ENCODE data around the gene CARD19. TPM values are rescaled to one million over a fixed set of nuclear protein-coding genes. Genes with fewer than 3 reads are reported as not detected.
"Not testable (repeated sequence)": the region's sequence is repeated elsewhere in the genome, so short reads cannot be mapped to it uniquely, and the experiment has no call there.

The CARD19 gene
- total RNA-seq, 1 donor from 2014 or later, result 35.8 TPM

GRCh38 chr9:93114169-93114983 is 18.4 kb downstream of the CARD19 start:
- TF ChIP-seq CTCF (IDR thresholded peaks at IDR 0.05), result no peak
- Mint-ChIP-seq H3K36me3 (ENCODE audit: unreplicated experiment) (peaks cover 10% of the 10 kb centered on the region), H3K27me3 (ENCODE audit: unreplicated experiment) (no peaks in the 10 kb centered on the region), H3K4me1 (ENCODE audit: unreplicated experiment) (no peaks in the 10 kb centered on the region), H3K9me3 (ENCODE audit: unreplicated experiment) (no peaks in the 10 kb centered on the region), H3K27ac (ENCODE audit: unreplicated experiment) (no peak overlapping the region), H3K4me3 (ENCODE audit: unreplicated experiment) (no peak overlapping the region)
- DNase-seq (ENCODE audit: extremely low spot score, unreplicated experiment), result no peak

GRCh38 chr9:93114984-93115335 is 18.9 kb downstream of the CARD19 start:
- no peak for DNase-seq (ENCODE audit: extremely low spot score, unreplicated experiment)
- Mint-ChIP-seq H3K36me3 (ENCODE audit: unreplicated experiment) (peaks cover 10% of the 10 kb centered on the region), H3K9me3 (ENCODE audit: unreplicated experiment) (no peaks in the 10 kb centered on the region), H3K27me3 (ENCODE audit: unreplicated experiment) (no peaks in the 10 kb centered on the region), H3K4me1 (ENCODE audit: unreplicated experiment) (peaks cover 5% of the 10 kb centered on the region), H3K4me3 (ENCODE audit: unreplicated experiment) (no peak overlapping the region), H3K27ac (ENCODE audit: unreplicated experiment) (no peak overlapping the region)
- no peak for TF ChIP-seq CTCF (IDR thresholded peaks at IDR 0.05)

GRCh38 chr9:93115486-93116071 is 19.6 kb downstream of the CARD19 start:
- no peak for TF ChIP-seq CTCF (IDR thresholded peaks at IDR 0.05)
- no peaks in the 10 kb centered on the region for H3K9me3 Mint-ChIP-seq (ENCODE audit: unreplicated experiment)
- H3K4me3 Mint-ChIP-seq (ENCODE audit: unreplicated experiment), result no peak overlapping the region
- DNase-seq (ENCODE audit: extremely low spot score, unreplicated experiment), result no peak
- H3K27ac Mint-ChIP-seq (ENCODE audit: unreplicated experiment), result no peak overlapping the region
- peaks cover 8% of the 10 kb centered on the region for H3K4me1 Mint-ChIP-seq (ENCODE audit: unreplicated experiment)
- peaks cover 8% of the 10 kb centered on the region for H3K36me3 Mint-ChIP-seq (ENCODE audit: unreplicated experiment)
- no peaks in the 10 kb centered on the region for H3K27me3 Mint-ChIP-seq (ENCODE audit: unreplicated experiment)

- TF ChIP-seq CTCF (IDR thresholded peaks at IDR 0.05), result no peak
- no peak for DNase-seq (ENCODE audit: extremely low spot score, unreplicated experiment)
- no peaks in the 10 kb centered on the region for H3K9me3 Mint-ChIP-seq (ENCODE audit: unreplicated experiment)
- peaks cover 3% of the 10 kb centered on the region for H3K36me3 Mint-ChIP-seq (ENCODE audit: unreplicated experiment)
- no peak overlapping the region for H3K4me3 Mint-ChIP-seq (ENCODE audit: unreplicated experiment)
- no peaks in the 10 kb centered on the region for H3K27me3 Mint-ChIP-seq (ENCODE audit: unreplicated experiment)
- H3K4me1 Mint-ChIP-seq (ENCODE audit: unreplicated experiment), result peaks cover 8% of the 10 kb centered on the region
- no peak overlapping the region for H3K27ac Mint-ChIP-seq (ENCODE audit: unreplicated experiment)
Measured at GRCh38 chr9:93116072-93116961, 20.3 kb downstream of the CARD19 start.

- not testable (repeated sequence) for H3K4me1 Mint-ChIP-seq (ENCODE audit: unreplicated experiment); H3K4me3 Mint-ChIP-seq (ENCODE audit: unreplicated experiment); H3K9me3 Mint-ChIP-seq (ENCODE audit: unreplicated experiment); H3K27ac Mint-ChIP-seq (ENCODE audit: unreplicated experiment); H3K27me3 Mint-ChIP-seq (ENCODE audit: unreplicated experiment); H3K36me3 Mint-ChIP-seq (ENCODE audit: unreplicated experiment); DNase-seq (ENCODE audit: extremely low spot score, unreplicated experiment)
Measured at GRCh38 chr9:93117521-93117920, 21.5 kb downstream of the CARD19 start.
